ENCODE data around the gene WDFY4. TPM values are rescaled to one million over a fixed set of nuclear protein-coding genes. Genes with fewer than 3 reads are reported as not detected.

Gene WDFY4
- polyA plus RNA-seq, 2 of the 4 experiments (the other 2 are of a cell fraction): not detected

GRCh38 chr10:48742891-48743860, 58.5 kb downstream of the WDFY4 start:
- no peak for ATAC-seq
- no peaks in the 10 kb centered on the region for H3K9me3 ChIP-seq
- no peak overlapping the region for H3K4me2 ChIP-seq
- ChIA-PET CTCF (interaction anchor here (1.0 kb wide), 1 partner anchor 87 kb away, joined by 3 read pairs; no protein-coding TSS in a partner anchor), POLR2A (no interaction called here)
- WGBS (ENCODE audit: missing lambda C conversion rate): 40% methylated on average over 18 of the region's 18 CpGs
- FAIRE-seq: no peak
- no peak overlapping the region for H3K27ac ChIP-seq
- no peak for DNase-seq (ENCODE audit: low read depth in 1 of 2, low spot score in 1 of 2)
- no peak overlapping the region for H3K4me3 ChIP-seq
- no peaks in the 10 kb centered on the region for H3K4me1 ChIP-seq
- no peak for TF ChIP-seq KDM5A (IDR thresholded peaks at IDR 0.05)
- TF ChIP-seq FOSL2 (IDR thresholded peaks at IDR 0.05): no peak
- no peak for TF ChIP-seq FOSL2 (CRISPR knock-in tag; IDR thresholded peaks at IDR 0.05)
- no peak for TF ChIP-seq RARB (CRISPR knock-in tag; IDR thresholded peaks at IDR 0.05)
- TF ChIP-seq BCL3 (IDR thresholded peaks at IDR 0.05): no peak
- TF ChIP-seq ZSCAN20 (CRISPR knock-in tag; IDR thresholded peaks at IDR 0.05): no peak
- no peak for TF ChIP-seq RNF2 (IDR thresholded peaks at IDR 0.05; ENCODE audit: borderline replicate concordance, low read depth)
- TF ChIP-seq MAFK (IDR thresholded peaks at IDR 0.05; ENCODE audit: partially characterized antibody): no peak
- TF ChIP-seq ZC3H11A (IDR thresholded peaks at IDR 0.05): no peak
- TF ChIP-seq ESRRA (IDR thresholded peaks at IDR 0.05; ENCODE audit: borderline replicate concordance, low read length): no peak
- TF ChIP-seq SREBF2 (IDR thresholded peaks at IDR 0.05): no peak
- no peak for TF ChIP-seq POLR2A (IDR thresholded peaks at IDR 0.05; ENCODE audit: low read length)
- TF ChIP-seq BHLHE40 (IDR thresholded peaks at IDR 0.05; ENCODE audit: low read depth, low read length): no peak

GRCh38 chr10:48744587-48744986, 59.9 kb downstream of the WDFY4 start:
- CTCF ChIA-PET: no interaction called here
- Histone ChIP-seq H3K27ac (no peak overlapping the region), H3K4me2 (no peak overlapping the region), H3K4me1 (no peaks in the 10 kb centered on the region), H3K4me3 (no peak overlapping the region), H3K9me3 (no peaks in the 10 kb centered on the region)
- no peak for FAIRE-seq
- DNase-seq (ENCODE audit: low read depth in 1 of 2, low spot score in 1 of 2): no peak
- WGBS (ENCODE audit: missing lambda C conversion rate): 58% methylated on average over 6 of the region's 6 CpGs
- no peak for ATAC-seq
- TF ChIP-seq ATOH8 (CRISPR knock-in tag; IDR thresholded peaks at IDR 0.05; ENCODE audit: low read depth) (no peak), ELK1 (IDR thresholded peaks at IDR 0.05; ENCODE audit: low read depth, low read length) (no peak), GATA3 (IDR thresholded peaks at IDR 0.05; ENCODE audit: borderline replicate concordance) (no peak), EP300 (IDR thresholded peaks at IDR 0.05) (no peak), CEBPB (IDR thresholded peaks at IDR 0.05) (no peak), RNF2 (IDR thresholded peaks at IDR 0.05; ENCODE audit: borderline replicate concordance, low read depth) (no peak), TP53 (CRISPR knock-in tag; IDR thresholded peaks at IDR 0.05) (no peak), NFE2L2 (conservative IDR thresholded peaks at IDR 0.05; ENCODE audit: low read length) (no peak), KDM1A (IDR thresholded peaks at IDR 0.05; ENCODE audit: low read depth) (no peak), ZNF302 (CRISPR knock-in tag; IDR thresholded peaks at IDR 0.05) (no peak)
- POLR2A ChIA-PET: no interaction called here
